ENCODE data around the gene IFNA14.
"Not testable (repeated sequence)": the region's sequence is repeated elsewhere in the genome, so short reads cannot be mapped to it uniquely, and the experiment has no call there.

DNA sequence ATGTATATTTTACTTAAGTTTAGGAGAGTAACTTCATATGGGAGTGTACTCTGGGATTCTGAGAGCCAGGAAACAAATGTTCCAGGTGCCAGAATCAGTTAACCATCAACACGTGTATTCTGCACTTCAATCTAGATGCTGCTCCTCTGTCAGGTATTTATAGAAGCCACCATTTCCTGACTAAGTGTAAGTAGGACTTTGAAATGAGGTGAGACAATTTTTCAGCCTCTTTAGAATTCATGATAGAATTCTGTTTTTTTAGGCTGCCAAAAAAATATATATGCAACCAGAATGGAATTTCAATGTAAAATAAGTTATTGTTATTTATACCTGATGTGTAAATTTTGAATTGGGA, 3.5 kb downstream of the IFNA14 start:
- TF ChIP-seq ZFX (IDR thresholded peaks at IDR 0.05; ENCODE audit: borderline replicate concordance): not testable (repeated sequence)
- TF ChIP-seq, protein P1, sequence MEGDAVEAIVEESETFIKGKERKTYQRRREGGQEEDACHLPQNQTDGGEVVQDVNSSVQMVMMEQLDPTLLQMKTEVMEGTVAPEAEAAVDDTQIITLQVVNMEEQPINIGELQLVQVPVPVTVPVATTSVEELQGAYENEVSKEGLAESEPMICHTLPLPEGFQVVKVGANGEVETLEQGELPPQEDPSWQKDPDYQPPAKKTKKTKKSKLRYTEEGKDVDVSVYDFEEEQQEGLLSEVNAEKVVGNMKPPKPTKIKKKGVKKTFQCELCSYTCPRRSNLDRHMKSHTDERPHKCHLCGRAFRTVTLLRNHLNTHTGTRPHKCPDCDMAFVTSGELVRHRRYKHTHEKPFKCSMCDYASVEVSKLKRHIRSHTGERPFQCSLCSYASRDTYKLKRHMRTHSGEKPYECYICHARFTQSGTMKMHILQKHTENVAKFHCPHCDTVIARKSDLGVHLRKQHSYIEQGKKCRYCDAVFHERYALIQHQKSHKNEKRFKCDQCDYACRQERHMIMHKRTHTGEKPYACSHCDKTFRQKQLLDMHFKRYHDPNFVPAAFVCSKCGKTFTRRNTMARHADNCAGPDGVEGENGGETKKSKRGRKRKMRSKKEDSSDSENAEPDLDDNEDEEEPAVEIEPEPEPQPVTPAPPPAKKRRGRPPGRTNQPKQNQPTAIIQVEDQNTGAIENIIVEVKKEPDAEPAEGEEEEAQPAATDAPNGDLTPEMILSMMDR (IDR thresholded peaks at IDR 0.05): not testable (repeated sequence)

Data from 22Rv1 (cell line).